T-helper 17 cell (primary cell): ENCODE results near the gene KISS1R. TPM values are rescaled to one million over a fixed set of nuclear protein-coding genes. Genes with fewer than 3 reads are reported as not detected.
"Not testable (repeated sequence)": the region's sequence is repeated elsewhere in the genome, so short reads cannot be mapped to it uniquely, and the experiment has no call there.

Source experiments
- ATAC-seq: fragments of 150-1000 bp; cut with Tn5 transposase; 2 replicates; pipeline ENCODE4 v1.10.0; 2021; ENCODE audit warnings: mild to moderate bottlenecking, moderate library complexity
- DNase-seq, 3 donors: peaks; one replicate each; pipeline versions ENCODE4 v3.0.0 to v3.0.0-alpha.2; 2020 to 2021
- H3K9me3 ChIP-seq: one replicate; pipeline ENCODE4 v1.7.0; 2013; ENCODE audit warnings: low read length, mild to moderate bottlenecking; ENCODE audit not compliant: control insufficient read depth, poor library complexity, severe bottlenecking
- H3K27ac Mint-ChIP-seq: one replicate; pipeline ENCODE4 v1.8.0; 2022; ENCODE audit warnings: mild to moderate bottlenecking, moderate library complexity, mixed read lengths
- H3K27me3 Mint-ChIP-seq: one replicate; pipeline ENCODE4 v1.8.0; 2022; ENCODE audit warnings: mixed read lengths
- H3K36me3 Mint-ChIP-seq: one replicate; pipeline ENCODE4 v1.8.0; 2022; ENCODE audit warnings: low read depth, mixed read lengths
- H3K4me1 Mint-ChIP-seq: one replicate; pipeline ENCODE4 v1.8.0; 2022; ENCODE audit warnings: mild to moderate bottlenecking, mixed read lengths
- H3K4me3 Mint-ChIP-seq: one replicate; pipeline ENCODE4 v1.8.0; 2022; ENCODE audit warnings: mild to moderate bottlenecking, moderate library complexity, mixed read lengths
- total RNA-seq, 4 donors: library from RNA in 2 of 4; stranded (reverse) in 2 of 4; gene quantifications; one replicate each; pipeline ENCODE4 v1.2.3 and lab custom pipeline; 2022 to 2026

The KISS1R gene
- total RNA-seq, 2 donors from 2014 or later, result 0.94 to 0.99 TPM

DNA sequence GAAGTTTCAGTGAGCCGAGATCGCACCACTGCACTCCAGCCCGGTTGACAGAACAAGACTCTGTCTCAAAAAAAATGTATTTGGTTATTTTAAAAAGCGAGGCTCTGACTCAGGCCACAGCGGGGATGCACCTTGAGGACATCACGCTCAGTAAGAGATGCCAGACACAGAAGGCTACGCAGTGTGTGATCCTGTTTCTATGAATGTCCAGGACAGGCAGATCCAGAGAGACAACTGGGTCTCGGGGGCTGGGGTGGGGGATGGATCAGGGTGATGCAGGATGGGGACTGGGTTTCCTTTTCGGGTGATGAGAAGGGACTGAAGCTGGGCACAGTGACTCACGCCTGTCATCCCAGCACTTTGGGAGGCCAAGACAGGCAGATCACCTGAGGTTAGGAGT, 29.5 kb upstream of the KISS1R start:
- H3K4me3 Mint-ChIP-seq, result no peak overlapping the region
- no peaks in the 10 kb centered on the region for H3K36me3 Mint-ChIP-seq
- H3K27me3 Mint-ChIP-seq, result no peaks in the 10 kb centered on the region
- H3K27ac Mint-ChIP-seq, result peak overlapping the region; percentile 93
- H3K4me1 Mint-ChIP-seq, result peaks cover 17% of the 10 kb centered on the region
- no peak for ATAC-seq
- no peak for DNase-seq
- no peaks in the 10 kb centered on the region for H3K9me3 ChIP-seq

DNA sequence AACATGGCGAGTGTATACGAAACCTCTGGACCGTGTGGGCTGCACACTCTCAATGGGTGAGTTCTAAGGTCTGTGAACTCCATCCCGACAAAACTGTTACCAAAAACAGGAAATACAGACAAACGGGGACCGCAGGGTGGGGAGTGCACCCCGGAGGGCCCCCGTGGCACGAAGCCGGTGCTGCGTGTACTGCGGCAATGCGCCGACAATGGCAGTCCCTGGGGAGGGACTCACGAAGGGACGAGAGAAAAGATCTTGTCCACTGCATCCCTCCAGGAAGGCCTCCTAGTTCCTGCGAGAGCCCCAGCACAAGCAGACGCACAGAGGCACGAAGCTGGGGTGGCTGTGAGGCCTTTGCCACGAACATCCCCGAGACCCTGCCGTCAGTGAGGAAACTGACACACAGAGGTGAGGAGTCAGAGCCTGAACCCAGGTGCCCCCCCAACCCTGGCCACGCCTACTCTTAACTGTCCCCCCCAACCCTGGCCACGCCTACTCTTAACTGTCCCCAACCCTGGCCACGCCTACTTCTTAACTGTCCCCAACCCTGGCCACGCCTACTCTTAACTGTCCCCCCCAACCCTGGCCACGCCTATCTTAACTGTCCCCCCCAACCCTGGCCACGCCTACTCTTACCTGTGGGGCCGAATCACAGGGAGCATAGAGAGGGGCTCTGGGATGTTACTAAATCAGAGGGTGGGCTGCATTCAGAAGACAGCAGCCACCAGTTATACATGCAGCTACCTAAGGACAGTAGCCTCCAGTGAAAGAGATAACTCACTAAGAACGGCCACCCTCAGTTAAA, 28.4 kb upstream of the KISS1R start:
- peaks cover 24% of the 10 kb centered on the region for H3K4me1 Mint-ChIP-seq
- no peaks in the 10 kb centered on the region for H3K9me3 ChIP-seq
- peak in 1 of 3 donors; percentile 44 for DNase-seq
- no peaks in the 10 kb centered on the region for H3K27me3 Mint-ChIP-seq
- ATAC-seq, result peak; percentile 61
- no peaks in the 10 kb centered on the region for H3K36me3 Mint-ChIP-seq
- peak overlapping the region; percentile 93 for H3K27ac Mint-ChIP-seq
- peak overlapping the region; percentile 82 for H3K4me3 Mint-ChIP-seq

DNA sequence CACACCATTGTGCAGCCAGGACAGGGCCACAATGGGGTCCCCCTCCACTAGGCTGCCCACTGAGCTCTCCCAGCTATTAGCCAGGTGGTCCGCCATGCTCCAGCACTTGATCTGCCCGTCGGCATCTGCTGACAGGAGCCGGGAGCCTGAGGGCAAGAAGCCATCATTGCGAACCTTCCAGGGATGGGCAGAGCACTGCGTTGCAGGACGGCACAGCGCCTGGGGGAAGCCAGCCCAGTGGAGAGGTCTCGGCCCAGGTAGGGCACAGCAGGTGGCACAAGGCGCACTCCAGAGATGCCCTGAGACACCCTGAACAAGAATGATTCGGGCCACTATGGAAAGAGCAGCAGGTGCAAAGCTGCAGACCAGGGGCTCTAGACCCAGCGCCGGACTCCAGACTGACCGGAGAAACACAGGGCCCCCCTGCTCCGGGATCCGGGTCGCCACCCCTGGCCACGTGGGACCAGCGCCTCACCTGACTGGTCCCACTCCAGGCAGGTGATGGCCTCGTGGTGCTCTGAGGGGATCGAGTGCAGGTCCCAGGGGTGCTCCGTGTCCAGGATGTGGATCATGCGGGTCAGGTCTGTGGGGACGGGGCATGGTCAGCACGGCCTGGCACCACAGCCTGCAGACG, 27.4 kb upstream of the KISS1R start:
- ATAC-seq (no peak), DNase-seq (no peak)
- Mint-ChIP-seq H3K4me3 (no peak overlapping the region), H3K36me3 (no peaks in the 10 kb centered on the region), H3K27ac (no peak overlapping the region), H3K4me1 (peaks cover 24% of the 10 kb centered on the region), H3K27me3 (no peaks in the 10 kb centered on the region)
- no peaks in the 10 kb centered on the region for H3K9me3 ChIP-seq

DNA sequence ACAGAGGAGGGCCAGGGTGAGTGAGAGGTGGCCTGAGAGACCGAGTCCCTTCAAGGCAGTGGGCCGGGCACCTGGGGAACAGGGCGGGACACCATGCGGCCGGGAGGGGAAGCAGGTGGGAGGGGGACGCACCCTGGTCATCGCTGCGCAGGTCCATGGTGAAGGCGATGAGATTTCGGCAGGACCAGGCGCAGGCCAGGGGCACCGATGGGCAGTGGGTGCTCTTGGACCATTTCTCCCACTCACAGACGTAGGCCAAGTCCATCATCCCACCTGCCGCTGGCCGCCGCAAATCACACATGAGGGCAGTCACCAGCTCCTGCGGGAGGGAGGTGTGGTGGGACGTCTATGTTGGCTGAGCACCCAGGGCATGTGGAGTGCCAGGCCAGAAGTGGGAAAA, 26.3 kb upstream of the KISS1R start:
- no peaks in the 10 kb centered on the region for H3K27me3 Mint-ChIP-seq
- H3K9me3 ChIP-seq, result no peaks in the 10 kb centered on the region
- ATAC-seq (no peak), DNase-seq (no peak)
- H3K4me1 Mint-ChIP-seq, result peaks cover 26% of the 10 kb centered on the region
- H3K36me3 Mint-ChIP-seq, result no peaks in the 10 kb centered on the region
- peak overlapping the region; percentile 85 for H3K27ac Mint-ChIP-seq
- peak overlapping the region; percentile 82 for H3K4me3 Mint-ChIP-seq

DNA sequence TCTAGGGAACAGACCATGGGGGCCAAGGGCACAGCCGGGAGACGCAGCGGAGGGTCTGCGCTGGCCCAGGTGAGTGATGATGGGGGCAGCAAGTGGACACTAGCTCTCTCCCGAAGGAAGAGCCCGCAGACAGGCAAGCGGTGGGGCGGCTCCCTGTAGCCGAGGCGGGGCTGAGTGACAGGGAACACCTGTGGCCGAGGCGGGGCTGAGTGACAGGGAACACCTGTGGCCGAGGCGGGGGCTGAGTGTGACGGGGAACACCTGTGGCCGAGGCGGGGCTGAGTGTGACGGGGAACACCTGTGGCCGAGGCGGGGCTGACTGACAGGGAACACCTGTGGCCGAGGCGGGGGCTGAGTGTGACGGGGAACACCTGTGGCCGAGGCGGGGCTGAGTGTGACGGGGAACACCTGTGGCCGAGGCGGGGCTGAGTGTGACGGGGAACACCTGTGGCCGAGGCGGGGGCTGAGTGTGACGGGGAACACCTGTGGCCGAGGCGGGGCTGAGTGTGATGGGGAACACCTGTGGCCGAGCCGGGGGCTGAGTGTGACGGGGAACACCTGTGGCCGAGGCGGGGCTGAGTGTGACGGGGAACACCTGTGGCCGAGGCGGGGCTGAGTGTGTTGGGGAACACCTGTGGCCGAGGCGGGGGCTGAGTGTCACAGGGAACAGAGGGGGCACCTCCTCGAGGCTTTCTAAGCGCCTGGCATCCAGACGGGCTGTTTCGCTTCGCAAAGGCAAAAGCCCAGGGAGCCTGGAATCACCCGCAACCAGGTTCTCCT, 25.5 kb upstream of the KISS1R start:
- peak overlapping the region; percentile 95 for H3K27ac Mint-ChIP-seq
- not testable (repeated sequence) for ATAC-seq, H3K36me3 Mint-ChIP-seq, H3K27me3 Mint-ChIP-seq, DNase-seq, H3K9me3 ChIP-seq
- H3K4me3 Mint-ChIP-seq, result peak overlapping the region; percentile 86
- peaks cover 26% of the 10 kb centered on the region for H3K4me1 Mint-ChIP-seq

DNA sequence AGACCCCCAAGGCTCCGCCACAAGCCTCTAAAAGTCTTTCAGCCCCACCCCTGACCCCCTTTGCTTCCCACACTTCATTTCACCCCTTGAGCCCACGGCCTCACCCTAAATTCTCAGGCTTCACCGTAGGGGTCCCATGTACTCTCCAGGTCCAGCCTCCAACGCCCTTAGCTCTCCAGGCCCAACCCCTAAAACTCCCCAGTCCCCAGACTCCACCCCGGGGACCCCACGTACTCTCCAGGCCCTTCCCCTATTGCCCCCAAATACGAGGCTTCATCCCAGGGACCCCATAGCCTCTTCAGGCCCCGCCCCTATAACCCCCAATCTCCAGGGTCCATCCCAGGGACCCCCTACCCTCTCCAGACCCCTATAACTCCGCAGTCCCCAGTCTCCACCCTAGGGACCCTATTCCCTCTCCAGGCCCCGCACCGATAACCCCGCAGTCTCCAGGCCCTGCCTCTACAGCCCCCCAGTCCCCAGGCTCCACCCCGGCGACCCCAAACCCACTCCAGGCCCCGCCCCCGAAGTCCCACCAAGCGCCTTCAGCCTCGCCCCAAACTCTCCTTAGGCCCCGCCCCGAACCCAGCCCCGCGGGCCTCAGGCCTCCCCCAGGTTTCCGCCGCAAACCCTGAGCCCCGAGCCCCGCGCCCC, 24.8 kb upstream of the KISS1R start:
- Mint-ChIP-seq H3K27me3 (no peaks in the 10 kb centered on the region), H3K4me3 (peak overlapping the region; percentile 86), H3K36me3 (no peaks in the 10 kb centered on the region), H3K4me1 (peaks cover 26% of the 10 kb centered on the region), H3K27ac (peak overlapping the region; percentile 95)
- no peaks in the 10 kb centered on the region for H3K9me3 ChIP-seq
- ATAC-seq (no peak), DNase-seq (peak in 1 of 3 donors; percentile 53)

DNA sequence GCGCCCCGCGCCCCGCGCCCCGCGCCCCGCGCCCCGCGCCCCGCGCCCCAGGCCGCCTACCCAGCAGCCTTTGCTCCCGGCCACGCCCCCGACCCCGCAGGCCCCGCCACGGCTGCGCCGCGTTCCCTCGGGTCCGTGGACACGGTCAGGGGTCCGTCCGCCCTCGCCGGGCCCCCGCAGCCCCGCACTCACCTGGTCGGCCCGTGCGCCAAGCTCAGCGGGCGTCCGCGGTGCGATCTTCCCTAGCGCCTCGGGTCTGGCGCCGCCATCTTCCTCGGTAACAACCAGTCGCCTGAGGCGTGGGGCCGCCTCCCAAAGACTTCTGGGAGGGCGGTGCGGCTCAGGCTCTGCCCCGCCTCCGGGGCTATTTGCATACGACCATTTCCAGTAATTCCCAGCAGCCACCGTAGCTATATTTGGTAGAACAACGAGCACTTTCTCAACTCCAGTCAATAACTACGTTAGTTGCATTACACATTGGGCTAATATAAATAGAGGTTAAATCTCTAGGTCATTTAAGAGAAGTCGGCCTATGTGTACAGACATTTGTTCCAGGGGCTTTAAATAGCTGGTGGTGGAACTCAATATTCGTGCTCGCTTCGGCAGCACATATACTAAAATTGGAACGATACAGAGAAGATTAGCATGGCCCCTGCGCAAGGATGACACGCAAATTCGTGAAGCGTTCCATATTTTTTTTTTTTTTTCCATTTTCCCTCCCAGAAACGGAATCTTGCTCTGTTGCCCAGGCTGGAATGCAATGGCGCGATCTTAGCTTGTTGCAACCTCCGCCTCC, 24.0 kb upstream of the KISS1R start, which contains the start of the genes MED16 and RNU6-9:
Gene MED16 (minus strand): TSS at position 294 of the 796 bp plus-strand sequence. CDS start 2,056 bp downstream, outside the sequence.
Gene RNU6-9 (plus strand): TSS at position 591 of the 796 bp plus-strand sequence.
- Mint-ChIP-seq H3K4me3 (peak within 1 kb of the TSS; percentile 86), H3K27ac (peak within 1 kb of the TSS; percentile 95), H3K27me3 (no peaks in the 10 kb centered on the region), H3K4me1 (peaks cover 26% of the 10 kb centered on the region), H3K36me3 (no peaks in the 10 kb centered on the region)
- ATAC-seq (peak; percentile 88), DNase-seq (peak; percentile 85 to 87 (median 87))
- H3K9me3 ChIP-seq, result no peaks in the 10 kb centered on the region

DNA sequence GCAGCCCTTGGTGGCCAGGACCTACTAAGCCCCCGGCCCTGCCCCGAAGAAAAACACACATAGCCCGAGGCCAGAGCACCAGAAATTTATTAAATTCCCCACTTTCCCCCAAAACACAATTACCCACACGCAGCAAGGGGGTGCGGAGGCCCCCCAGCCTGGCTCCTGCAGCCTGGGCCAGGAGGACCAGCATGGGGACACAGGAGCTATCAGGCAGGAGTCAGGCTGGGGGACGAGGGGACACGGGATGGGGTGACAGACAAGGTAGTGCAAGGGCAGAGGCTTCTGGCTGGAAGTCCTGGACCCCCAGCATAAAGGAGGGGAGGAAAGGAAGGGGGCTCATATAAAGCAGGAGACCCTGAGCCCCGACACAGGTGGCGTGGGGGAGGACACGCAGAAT, 20.7 kb upstream of the KISS1R start:
- Mint-ChIP-seq H3K27me3 (no peaks in the 10 kb centered on the region), H3K27ac (no peak overlapping the region), H3K4me3 (no peak overlapping the region), H3K4me1 (peaks cover 16% of the 10 kb centered on the region), H3K36me3 (no peaks in the 10 kb centered on the region)
- ATAC-seq (no peak), DNase-seq (no peak)
- no peaks in the 10 kb centered on the region for H3K9me3 ChIP-seq

DNA sequence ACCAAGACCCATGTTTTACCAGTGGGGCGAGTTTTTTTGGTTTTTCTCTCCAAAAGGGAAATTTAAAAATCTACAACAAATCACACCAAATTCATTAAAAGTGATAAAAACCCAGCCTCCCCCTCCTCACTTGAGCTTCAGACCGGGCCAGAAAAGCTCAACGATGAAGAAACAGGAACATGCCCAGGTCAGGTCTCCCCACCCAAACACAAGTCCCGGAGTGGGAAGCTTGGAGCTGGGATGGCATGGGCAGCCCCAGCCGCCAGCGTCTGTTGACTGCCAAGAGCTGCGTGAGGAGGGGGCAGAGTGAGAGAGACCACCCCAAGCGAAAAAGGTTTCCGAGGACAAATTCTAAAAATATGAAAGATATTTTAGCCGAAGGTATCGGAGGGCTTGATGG, 20.1 kb upstream of the KISS1R start:
- Mint-ChIP-seq H3K4me1 (peaks cover 16% of the 10 kb centered on the region), H3K27me3 (no peaks in the 10 kb centered on the region), H3K4me3 (peak overlapping the region; percentile 31), H3K27ac (peak overlapping the region; percentile 79), H3K36me3 (no peaks in the 10 kb centered on the region)
- no peaks in the 10 kb centered on the region for H3K9me3 ChIP-seq
- DNase-seq (no peak), ATAC-seq (no peak)

DNA sequence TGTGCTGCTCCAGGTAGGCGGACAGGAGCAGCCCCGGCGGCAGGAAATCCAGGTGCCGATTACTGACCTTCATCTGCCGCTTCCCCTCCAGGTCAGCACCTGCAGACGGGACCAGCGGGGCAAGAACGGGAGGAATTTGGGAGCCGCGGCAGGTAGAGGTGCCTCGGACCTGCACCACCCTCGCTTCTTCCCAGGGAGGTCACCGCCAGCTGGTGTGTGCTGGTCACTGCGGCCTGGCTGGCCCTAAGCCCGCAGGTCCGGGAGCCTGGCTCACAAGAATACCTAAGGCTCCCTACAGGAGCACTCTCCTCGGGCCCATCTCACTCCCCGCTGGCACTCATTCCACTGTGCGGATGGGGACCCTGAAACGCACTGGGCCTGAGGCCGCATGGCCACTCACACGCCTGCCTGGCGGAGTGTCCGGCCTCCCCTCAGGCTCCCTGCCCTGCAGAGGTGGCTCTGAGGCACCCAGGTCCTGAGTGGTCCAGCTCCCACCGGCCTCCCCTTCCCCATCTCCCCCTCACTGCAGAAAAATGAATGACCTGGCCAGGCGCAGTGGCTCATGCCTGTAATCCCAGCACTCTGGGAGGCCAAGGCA, 19.6 kb upstream of the KISS1R start:
- DNase-seq, result no peak
- H3K9me3 ChIP-seq, result no peaks in the 10 kb centered on the region
- Mint-ChIP-seq H3K36me3 (no peaks in the 10 kb centered on the region), H3K4me3 (no peak overlapping the region), H3K27ac (peak overlapping the region; percentile 79), H3K27me3 (no peaks in the 10 kb centered on the region), H3K4me1 (peaks cover 14% of the 10 kb centered on the region)
- ATAC-seq, result no peak

DNA sequence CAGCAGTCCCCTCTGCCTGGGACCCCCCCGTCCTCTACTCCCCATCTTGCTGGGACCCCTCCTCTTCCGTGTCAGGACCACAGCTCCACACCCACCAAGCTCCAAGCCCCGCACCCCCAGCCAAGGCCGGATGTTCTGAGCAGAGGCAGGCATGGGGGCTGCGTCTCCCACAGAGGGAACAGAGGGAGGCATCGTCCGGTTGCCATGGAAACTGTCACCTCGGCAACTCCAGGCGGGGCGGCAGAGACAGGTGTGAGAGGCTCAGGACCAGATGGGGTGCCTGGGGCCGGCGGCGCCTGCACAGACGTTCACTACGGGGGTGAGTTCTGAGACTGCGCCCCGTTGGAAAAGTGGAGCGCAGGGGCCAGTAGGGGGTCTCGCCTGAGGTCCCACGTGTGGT, 18.5 kb upstream of the KISS1R start:
- H3K4me1 Mint-ChIP-seq, result peaks cover 7% of the 10 kb centered on the region
- ATAC-seq, result peak; percentile 16
- no peak overlapping the region for H3K4me3 Mint-ChIP-seq
- no peaks in the 10 kb centered on the region for H3K27me3 Mint-ChIP-seq
- no peak for DNase-seq
- no peaks in the 10 kb centered on the region for H3K9me3 ChIP-seq
- H3K27ac Mint-ChIP-seq, result no peak overlapping the region
- H3K36me3 Mint-ChIP-seq, result no peaks in the 10 kb centered on the region
